Measurements from ENCODE around the gene BOLL.

Gene BOLL

GRCh38 chr2:197804049-197804757, 19.1 kb upstream of the BOLL start, which contains the start of gene PLCL1:
TSS of gene PLCL1 (plus strand) at chr2:197804593.
- Mint-ChIP-seq H3K36me3 (no peaks in the 10 kb centered on the region), H3K4me3 (peak within 1 kb of the TSS; percentile 86), H3K27ac (no peak within 1 kb of the TSS), H3K4me1 (peaks cover 16% of the 10 kb centered on the region), H3K9me3 (no peaks in the 10 kb centered on the region), H3K27me3 (peaks cover 67% of the 10 kb centered on the region)
- peak; percentile 96 for ATAC-seq

GRCh38 chr2:197803033-197803444, 17.9 kb upstream of the BOLL start:
- no peak for ATAC-seq
- H3K4me1 Mint-ChIP-seq, result peaks cover 16% of the 10 kb centered on the region
- H3K27ac Mint-ChIP-seq, result no peak overlapping the region
- no peaks in the 10 kb centered on the region for H3K36me3 Mint-ChIP-seq
- no peak overlapping the region for H3K4me3 Mint-ChIP-seq
- H3K9me3 Mint-ChIP-seq, result no peaks in the 10 kb centered on the region
- peaks cover 70% of the 10 kb centered on the region for H3K27me3 Mint-ChIP-seq

GRCh38 chr2:197801033-197801432, 15.9 kb upstream of the BOLL start:
- Mint-ChIP-seq H3K9me3 (no peaks in the 10 kb centered on the region), H3K27ac (no peak overlapping the region), H3K4me3 (no peak overlapping the region), H3K27me3 (peaks cover 77% of the 10 kb centered on the region), H3K4me1 (peaks cover 16% of the 10 kb centered on the region), H3K36me3 (no peaks in the 10 kb centered on the region)
- ATAC-seq, result no peak

DNA sequence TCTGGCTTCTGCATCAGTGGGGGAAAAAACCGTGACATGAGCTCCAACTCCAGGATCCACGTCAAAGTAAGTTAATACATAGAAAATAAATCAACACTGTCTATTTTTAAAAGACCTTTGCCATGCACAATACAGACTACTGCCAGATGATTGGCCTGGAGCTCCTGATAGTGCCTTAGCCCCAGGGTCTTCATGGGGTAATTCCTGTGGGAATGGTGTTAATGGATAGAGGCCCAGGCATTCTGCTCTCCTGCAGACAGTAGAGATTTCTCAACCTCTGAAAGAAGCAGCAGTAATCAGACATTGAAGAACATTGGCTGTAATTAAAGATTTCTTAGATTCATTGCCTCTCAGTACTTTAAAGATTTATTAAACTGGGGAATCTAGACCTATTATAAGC, 15.0 kb upstream of the BOLL start:
- H3K27me3 Mint-ChIP-seq, result peaks cover 69% of the 10 kb centered on the region
- no peaks in the 10 kb centered on the region for H3K9me3 Mint-ChIP-seq
- peaks cover 11% of the 10 kb centered on the region for H3K4me1 Mint-ChIP-seq
- no peak overlapping the region for H3K4me3 Mint-ChIP-seq
- no peaks in the 10 kb centered on the region for H3K36me3 Mint-ChIP-seq
- no peak for ATAC-seq
- H3K27ac Mint-ChIP-seq, result no peak overlapping the region

DNA sequence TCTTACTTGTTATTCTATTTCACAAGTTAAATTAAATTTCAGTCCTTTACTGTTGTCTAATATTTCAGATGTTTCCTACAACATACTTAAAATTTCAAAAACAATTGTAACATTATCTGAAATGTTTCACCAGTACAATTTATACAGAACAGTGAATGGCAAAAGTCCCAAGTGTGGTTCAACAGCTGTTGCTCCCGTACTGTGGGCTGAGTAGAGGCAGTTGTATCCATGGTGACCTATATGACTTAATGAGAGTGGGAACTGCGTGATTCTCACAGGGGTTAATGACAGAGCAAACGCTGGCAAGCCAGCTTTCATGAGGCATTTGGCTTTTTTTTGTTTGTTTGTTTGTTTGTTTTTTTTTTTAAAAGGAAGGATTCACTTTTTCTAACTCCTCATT, 13.9 kb upstream of the BOLL start:
- Mint-ChIP-seq H3K27ac (no peak overlapping the region), H3K9me3 (no peaks in the 10 kb centered on the region), H3K4me3 (no peak overlapping the region), H3K27me3 (peaks cover 64% of the 10 kb centered on the region), H3K4me1 (peaks cover 4% of the 10 kb centered on the region), H3K36me3 (no peaks in the 10 kb centered on the region)
- no peak for ATAC-seq

- ATAC-seq, result no peak
- peaks cover 68% of the 10 kb centered on the region for H3K27me3 Mint-ChIP-seq
- no peak overlapping the region for H3K4me3 Mint-ChIP-seq
- no peaks in the 10 kb centered on the region for H3K36me3 Mint-ChIP-seq
- H3K4me1 Mint-ChIP-seq, result no peaks in the 10 kb centered on the region
- no peak overlapping the region for H3K27ac Mint-ChIP-seq
- H3K9me3 Mint-ChIP-seq, result no peaks in the 10 kb centered on the region
Measured at GRCh38 chr2:197798187-197798586, 13.1 kb upstream of the BOLL start.

GRCh38 chr2:197795277-197795676, 10.2 kb upstream of the BOLL start:
- Mint-ChIP-seq H3K4me3 (no peak overlapping the region), H3K27ac (no peak overlapping the region), H3K4me1 (no peaks in the 10 kb centered on the region), H3K36me3 (no peaks in the 10 kb centered on the region), H3K27me3 (peaks cover 63% of the 10 kb centered on the region), H3K9me3 (no peaks in the 10 kb centered on the region)
- ATAC-seq, result no peak

GRCh38 chr2:197793456-197793855, 8.3 kb upstream of the BOLL start:
- no peak overlapping the region for H3K27ac Mint-ChIP-seq
- H3K4me1 Mint-ChIP-seq, result no peaks in the 10 kb centered on the region
- H3K27me3 Mint-ChIP-seq, result peaks cover 52% of the 10 kb centered on the region
- no peak overlapping the region for H3K4me3 Mint-ChIP-seq
- no peaks in the 10 kb centered on the region for H3K9me3 Mint-ChIP-seq
- no peak for ATAC-seq
- no peaks in the 10 kb centered on the region for H3K36me3 Mint-ChIP-seq

- ATAC-seq, result peak; percentile 63
- Mint-ChIP-seq H3K27ac (no peak overlapping the region), H3K4me1 (peaks cover 6% of the 10 kb centered on the region), H3K9me3 (no peaks in the 10 kb centered on the region), H3K4me3 (peak overlapping the region; percentile 73), H3K36me3 (no peaks in the 10 kb centered on the region), H3K27me3 (peaks cover 43% of the 10 kb centered on the region)
Measured at GRCh38 chr2:197786010-197786877, 1.1 kb upstream of the BOLL start.

- H3K4me3 Mint-ChIP-seq, result no peak overlapping the region
- H3K4me1 Mint-ChIP-seq, result peaks cover 6% of the 10 kb centered on the region
Measured at GRCh38 chr2:197782126-197782525, 3.0 kb downstream of the BOLL start.

DNA sequence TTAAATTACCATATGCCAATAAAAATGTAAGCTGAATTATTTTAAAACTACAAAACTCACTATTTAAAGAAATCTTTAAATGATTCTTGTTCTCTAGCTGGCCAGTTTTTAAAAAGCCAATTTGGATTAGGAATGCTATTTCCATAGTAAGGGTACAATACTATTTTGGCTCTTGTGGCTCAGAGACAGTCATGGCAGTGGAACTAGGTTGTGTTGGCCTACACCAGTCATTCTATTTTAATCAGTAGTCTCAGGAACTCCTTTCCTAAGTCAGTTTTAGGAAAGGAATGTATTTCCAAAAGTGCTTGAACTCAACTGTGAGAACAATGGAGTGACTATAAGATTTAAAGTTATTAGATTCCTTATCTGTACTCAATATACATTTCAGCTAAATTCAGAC, 5.9 kb downstream of the BOLL start:
- Mint-ChIP-seq H3K27ac (no peak overlapping the region), H3K4me3 (no peak overlapping the region), H3K4me1 (no peaks in the 10 kb centered on the region), H3K27me3 (peaks cover 7% of the 10 kb centered on the region), H3K36me3 (no peaks in the 10 kb centered on the region), H3K9me3 (no peaks in the 10 kb centered on the region)
- ATAC-seq, result no peak

More at GRCh38 chr2:197782126-197782525, 3.0 kb downstream of the BOLL start:
- no peaks in the 10 kb centered on the region for H3K36me3 Mint-ChIP-seq
- no peak overlapping the region for H3K27ac Mint-ChIP-seq
- peaks cover 19% of the 10 kb centered on the region for H3K27me3 Mint-ChIP-seq
- no peak for ATAC-seq
- no peaks in the 10 kb centered on the region for H3K9me3 Mint-ChIP-seq

DNA sequence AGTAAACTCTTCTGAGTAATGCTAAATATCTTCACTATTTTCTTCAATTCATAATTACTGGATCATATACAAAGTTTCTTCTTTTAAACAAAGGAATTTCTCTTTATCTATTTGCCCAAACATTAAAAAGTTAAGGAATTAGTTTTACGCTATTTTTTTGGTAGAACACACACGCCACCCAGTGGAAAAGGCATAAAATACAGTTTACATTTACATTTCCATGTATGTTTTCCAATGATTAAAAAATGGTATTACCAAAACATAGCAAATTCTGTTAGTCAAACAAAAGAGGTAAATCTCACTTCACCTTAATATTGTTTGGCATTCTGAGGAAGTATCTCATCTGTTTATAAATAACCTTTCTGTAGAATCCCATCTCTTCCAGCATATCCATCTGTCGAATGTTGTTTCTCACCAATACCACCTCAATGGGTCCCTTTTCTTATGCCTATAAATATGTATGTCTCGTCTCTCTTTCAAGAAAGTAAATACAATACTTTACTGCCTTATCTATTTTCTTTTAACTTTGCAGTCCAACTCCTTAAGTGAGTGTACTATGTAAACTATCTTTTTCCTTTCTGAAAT, 7.2 kb downstream of the BOLL start:
- no peak overlapping the region for H3K27ac Mint-ChIP-seq
- H3K4me3 Mint-ChIP-seq, result no peak overlapping the region
- ATAC-seq, result no peak
- H3K4me1 Mint-ChIP-seq, result no peaks in the 10 kb centered on the region
- peaks cover 7% of the 10 kb centered on the region for H3K27me3 Mint-ChIP-seq
- H3K9me3 Mint-ChIP-seq, result no peaks in the 10 kb centered on the region
- H3K36me3 Mint-ChIP-seq, result no peaks in the 10 kb centered on the region

GRCh38 chr2:197760293-197760657, 24.8 kb downstream of the BOLL start:
- H3K27ac Mint-ChIP-seq, result no peak overlapping the region
- H3K4me3 Mint-ChIP-seq, result no peak overlapping the region
- no peaks in the 10 kb centered on the region for H3K4me1 Mint-ChIP-seq
- ATAC-seq, result no peak
- no peaks in the 10 kb centered on the region for H3K36me3 Mint-ChIP-seq
- H3K27me3 Mint-ChIP-seq, result peaks cover 23% of the 10 kb centered on the region
- H3K9me3 Mint-ChIP-seq, result peaks cover 15% of the 10 kb centered on the region

- no peak overlapping the region for H3K27ac Mint-ChIP-seq
- peaks cover 23% of the 10 kb centered on the region for H3K27me3 Mint-ChIP-seq
- no peaks in the 10 kb centered on the region for H3K36me3 Mint-ChIP-seq
- no peak overlapping the region for H3K4me3 Mint-ChIP-seq
- H3K9me3 Mint-ChIP-seq, result peaks cover 15% of the 10 kb centered on the region
- no peaks in the 10 kb centered on the region for H3K4me1 Mint-ChIP-seq
- ATAC-seq, result no peak
Measured at GRCh38 chr2:197759625-197760292, 25.4 kb downstream of the BOLL start.

- Mint-ChIP-seq H3K9me3 (peaks cover 18% of the 10 kb centered on the region), H3K27ac (no peak overlapping the region), H3K4me3 (no peak overlapping the region), H3K27me3 (peaks cover 23% of the 10 kb centered on the region), H3K36me3 (no peaks in the 10 kb centered on the region), H3K4me1 (no peaks in the 10 kb centered on the region)
- ATAC-seq, result no peak
Measured at GRCh38 chr2:197759013-197759412, 26.1 kb downstream of the BOLL start.
